ENCODE measurements around the gene STIL. TPM values are rescaled to one million over a fixed set of nuclear protein-coding genes. Genes with fewer than 3 reads are reported as not detected.

Gene STIL
- total and polyA plus RNA-seq, 2 of the 13 experiments (the other 11 are each of a cell fraction or from before 2014, with no cell fraction given) = 13.7 to 18.6 TPM

DNA sequence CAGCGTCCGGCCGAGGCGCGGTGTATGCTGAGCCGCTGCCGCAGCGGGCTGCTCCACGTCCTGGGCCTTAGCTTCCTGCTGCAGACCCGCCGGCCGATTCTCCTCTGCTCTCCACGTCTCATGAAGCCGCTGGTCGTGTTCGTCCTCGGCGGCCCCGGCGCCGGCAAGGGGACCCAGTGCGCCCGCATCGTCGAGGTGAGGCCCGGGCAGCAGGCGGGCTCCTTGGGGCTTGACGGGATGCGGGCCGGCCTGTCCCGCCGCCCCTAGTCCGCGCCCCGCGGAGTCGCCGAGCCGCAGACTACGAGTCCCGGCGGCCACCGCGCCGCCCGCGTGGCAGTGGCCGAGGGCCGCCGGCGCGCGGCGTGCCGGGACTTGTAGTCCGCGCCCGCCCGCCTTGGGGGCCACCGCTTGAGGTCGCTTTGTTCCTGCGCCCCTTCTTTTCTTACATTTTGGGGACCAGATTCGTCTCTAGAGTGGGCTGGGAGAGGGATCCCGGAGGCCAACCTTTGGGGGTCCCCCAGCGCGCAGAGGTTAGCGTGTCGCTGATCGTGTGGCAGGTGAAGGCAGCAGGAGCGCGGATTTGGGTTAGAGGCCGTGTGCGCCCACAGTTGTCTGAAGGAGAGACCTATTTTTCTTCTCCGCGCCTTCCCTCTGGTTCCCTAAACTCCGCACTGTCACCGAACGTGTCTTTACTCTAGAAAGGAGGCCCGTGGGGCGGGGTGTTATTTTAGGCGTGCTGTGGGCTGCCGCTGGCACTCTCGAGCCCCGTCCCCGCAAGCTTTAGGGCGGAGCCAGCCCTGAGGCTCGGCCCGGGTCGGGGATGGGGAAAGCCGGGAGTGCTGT lies 20.2 kb upstream of the STIL start (continued):
- TF ChIP-seq ZFP91 (CRISPR knock-in tag; IDR thresholded peaks at IDR 0.05; ENCODE audit: borderline replicate concordance) (peak; percentile 75; the same call in 1 of the 2 replicates), UBTF (CRISPR knock-in tag; IDR thresholded peaks at IDR 0.05) (peak; percentile 69), ZNF235 (CRISPR knock-in tag; IDR thresholded peaks at IDR 0.05; ENCODE audit: borderline replicate concordance) (no peak), HOXD1 (CRISPR knock-in tag; IDR thresholded peaks at IDR 0.05) (no peak), ZFP36L1 (CRISPR knock-in tag; IDR thresholded peaks at IDR 0.05) (no peak), NKX3-1 (CRISPR knock-in tag; IDR thresholded peaks at IDR 0.05) (peak; percentile 70; the same call in 1 of the 2 replicates), ETS1 (CRISPR knock-in tag; IDR thresholded peaks at IDR 0.05) (peak; percentile 71), U2AF2 (IDR thresholded peaks at IDR 0.05; ENCODE audit: low read depth, low read length) (no peak), HDAC2 (CRISPR knock-in tag; IDR thresholded peaks at IDR 0.05) (0 out of 2 replicates have a peak, but pooled peaks have one; percentile 28), SRSF4 (IDR thresholded peaks at IDR 0.05; ENCODE audit: low read depth, low read length, poor library complexity, severe bottlenecking) (no peak), ZNF263 (CRISPR knock-in tag; IDR thresholded peaks at IDR 0.05) (peak; percentile 52; the same call in 1 of the 2 replicates), SMAD9 (CRISPR knock-in tag; IDR thresholded peaks at IDR 0.05) (no peak), YY1 (IDR thresholded peaks at IDR 0.05; ENCODE audit: insufficient read depth, insufficient replicate concordance, low read depth, low read length) (peak; percentile 21), PAXIP1 (CRISPR knock-in tag; conservative IDR thresholded peaks at IDR 0.05) (peak; percentile 77), YEATS2 (CRISPR knock-in tag; IDR thresholded peaks at IDR 0.05; ENCODE audit: borderline replicate concordance) (no peak), ZNF720 (CRISPR knock-in tag; IDR thresholded peaks at IDR 0.05) (no peak)
- TF ChIP-seq, protein P1, sequence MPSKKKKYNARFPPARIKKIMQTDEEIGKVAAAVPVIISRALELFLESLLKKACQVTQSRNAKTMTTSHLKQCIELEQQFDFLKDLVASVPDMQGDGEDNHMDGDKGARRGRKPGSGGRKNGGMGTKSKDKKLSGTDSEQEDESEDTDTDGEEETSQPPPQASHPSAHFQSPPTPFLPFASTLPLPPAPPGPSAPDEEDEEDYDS (CRISPR knock-in tag; IDR thresholded peaks at IDR 0.05) = peak; percentile 45
- TF ChIP-seq, protein P2, sequence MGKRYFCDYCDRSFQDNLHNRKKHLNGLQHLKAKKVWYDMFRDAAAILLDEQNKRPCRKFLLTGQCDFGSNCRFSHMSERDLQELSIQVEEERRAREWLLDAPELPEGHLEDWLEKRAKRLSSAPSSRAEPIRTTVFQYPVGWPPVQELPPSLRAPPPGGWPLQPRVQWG (CRISPR knock-in tag; IDR thresholded peaks at IDR 0.05; ENCODE audit: borderline replicate concordance, low read depth) = no peak

Data from HepG2 (cell line).